Measurements from ENCODE around the gene SYCE3. TPM values are rescaled to one million over a fixed set of nuclear protein-coding genes. Genes with fewer than 3 reads are reported as not detected.
A peak's percentile ranks its signal among the peaks of the same experiment; 100 is the strongest.
"Not testable (repeated sequence)": the region's sequence is repeated elsewhere in the genome, so short reads cannot be mapped to it uniquely, and the experiment has no call there.

SYCE3 gene
- polyA plus RNA-seq, 3 donors = 0.23 to 0.47 TPM; not detected in 1

GRCh38 chr22:50527921-50528681 lies 34.6 kb downstream of the SYCE3 start:
- DNase-seq (ENCODE audit: extremely low read depth in 1 of 11, low read depth in 9 of 11, low spot score in 4 of 11) = no peak

GRCh38 chr22:50526834-50527801 lies 35.6 kb downstream of the SYCE3 start:
- no peak for DNase-seq (ENCODE audit: extremely low read depth in 1 of 11, low read depth in 9 of 11, low spot score in 4 of 11)

GRCh38 chr22:50526108-50526833 lies 36.4 kb downstream of the SYCE3 start:
- DNase-seq (ENCODE audit: extremely low read depth in 1 of 11, low read depth in 9 of 11, low spot score in 4 of 11) = peak in 6 of 11 donors; percentile 43 to 67 (median 64)

- no peak for DNase-seq (ENCODE audit: extremely low read depth in 1 of 11, low read depth in 9 of 11, low spot score in 4 of 11)
These were observed 36.9 kb downstream of the SYCE3 start for GRCh38 chr22:50525858-50526107.

GRCh38 chr22:50525104-50525857 lies 37.4 kb downstream of the SYCE3 start, which contains the start of gene SCO2:
Gene SCO2, minus strand, starts transcription at chr22:50525598. Its CDS starts 1,187 bp downstream, at chr22:50524411.
- DNase-seq (ENCODE audit: extremely low read depth in 1 of 11, low read depth in 9 of 11, low spot score in 4 of 11) = peak; percentile 94 to 99 (median 95)

- no peak for DNase-seq (ENCODE audit: extremely low read depth in 1 of 11, low read depth in 9 of 11, low spot score in 4 of 11)
These were observed 38.0 kb downstream of the SYCE3 start for GRCh38 chr22:50524676-50525103.

GRCh38 chr22:50523806-50524675 lies 38.7 kb downstream of the SYCE3 start:
- DNase-seq (ENCODE audit: extremely low read depth in 1 of 11, low read depth in 9 of 11, low spot score in 4 of 11) = no peak

- no peak for DNase-seq (ENCODE audit: extremely low read depth in 1 of 11, low read depth in 9 of 11, low spot score in 4 of 11)
These were observed 39.3 kb downstream of the SYCE3 start for GRCh38 chr22:50523458-50523805.

- no peak for DNase-seq (ENCODE audit: extremely low read depth in 1 of 11, low read depth in 9 of 11, low spot score in 4 of 11)
These were observed 39.8 kb downstream of the SYCE3 start for GRCh38 chr22:50522806-50523438.

- no peak for DNase-seq (ENCODE audit: extremely low read depth in 1 of 11, low read depth in 9 of 11, low spot score in 4 of 11)
These were observed 40.4 kb downstream of the SYCE3 start for GRCh38 chr22:50522208-50522805.

GRCh38 chr22:50521710-50522109 lies 41.0 kb downstream of the SYCE3 start:
- DNase-seq (ENCODE audit: extremely low read depth in 1 of 11, low read depth in 9 of 11, low spot score in 4 of 11) = no peak

GRCh38 chr22:50520826-50521453 lies 41.8 kb downstream of the SYCE3 start:
- DNase-seq (ENCODE audit: extremely low read depth in 1 of 11, low read depth in 9 of 11, low spot score in 4 of 11) = no peak

GRCh38 chr22:50520184-50520583 lies 42.5 kb downstream of the SYCE3 start:
- not testable (repeated sequence) for DNase-seq (ENCODE audit: extremely low read depth in 1 of 11, low read depth in 9 of 11, low spot score in 4 of 11)

- no peak for DNase-seq (ENCODE audit: extremely low read depth in 1 of 11, low read depth in 9 of 11, low spot score in 4 of 11)
These were observed 43.6 kb downstream of the SYCE3 start for GRCh38 chr22:50519151-50519550.

- no peak for DNase-seq (ENCODE audit: extremely low read depth in 1 of 11, low read depth in 9 of 11, low spot score in 4 of 11)
These were observed 44.1 kb downstream of the SYCE3 start for GRCh38 chr22:50518606-50519005.

GRCh38 chr22:50517495-50518260 lies 45.0 kb downstream of the SYCE3 start:
- DNase-seq (ENCODE audit: extremely low read depth in 1 of 11, low read depth in 9 of 11, low spot score in 4 of 11) = no peak

Data from renal cortex interstitium (tissue), 11 donors.